K562 (cell line): Measurements from ENCODE around the gene CMTR1. TPM values are rescaled to one million over a fixed set of nuclear protein-coding genes. Genes with fewer than 3 reads are reported as not detected.

Source experiments
- ATAC-seq: fragments of 200-7000 bp; cut with Tn5 transposase; 3 replicates; pipeline ENCODE4 v1.9.1; 2020; ENCODE audit warnings: moderate library complexity
- BruUV-seq: library from RNA; stranded (reverse); fragments of 400-500 nt; replicated peaks from 2 replicates; lab custom pipeline; 2021; lab: Mats Ljungman, UMichigan
- CTCF ChIA-PET: fragments of 300-600 bp; formaldehyde crosslinking; extraction: SDS; loops from one replicate; lab custom pipeline; 2021; ENCODE audit warnings: low intra/inter-chr PET ratio; lab: Yijun Ruan, JAX
- POLR2A ChIA-PET: fragments of 300-600, 350-650 bp; sonication (Branson Sonifier 250); formaldehyde crosslinking; extraction: SDS; loops from one replicate; lab custom pipeline; 2021; ENCODE audit warnings: antibody characterized with exemption, inconsistent platforms; lab: Yijun Ruan, JAX
- DNase-seq, 4 experiments: peaks; one replicate each; pipeline versions ENCODE4 v3.0.0 to v3.0.0-alpha.2; 2011 to 2018; ENCODE audit warnings: low spot score in 3 of 4, mixed read lengths in 3 of 4; ENCODE audit errors: extremely low read depth in 1 of 4
- FAIRE-seq: peaks from 2 replicates; lab custom pipeline; 2011; peaks lifted over from hg19 to GRCh38; lab: Jason Lieb, UNC
- H2AFZ ChIP-seq: 2 replicates; pipeline ENCODE4 v1.6.0; 2011; ENCODE audit warnings: low read depth, low read length, control low read depth, inconsistent platforms
- H3K27ac ChIP-seq: fragments of 200-600 bp; 3 replicates; pipeline ENCODE4 v1.8.0; 2011; ENCODE audit warnings: low read depth, mild to moderate bottlenecking, control low read depth, inconsistent platforms, low read length, moderate library complexity, mixed read lengths; ENCODE audit errors: extremely low read depth
- H3K27me3 ChIP-seq, 2 experiments: fragments of 300-600 bp in 1 of 2; 2 replicates in 1 of 2; 3 replicates in 1 of 2; pipeline versions ENCODE4 v1.6.0 to v1.8.0; 2011; ENCODE audit warnings: inconsistent platforms in 2 of 2, low read length in 2 of 2, mild to moderate bottlenecking in 1 of 2, mixed read lengths in 1 of 2, moderate library complexity in 1 of 2; ENCODE audit not compliant: control insufficient read depth in 2 of 2, insufficient read depth in 2 of 2
- H3K36me3 ChIP-seq: fragments of 300-600 bp; 3 replicates; pipeline ENCODE4 v1.8.0; 2011; ENCODE audit warnings: mild to moderate bottlenecking, low read length, inconsistent platforms; ENCODE audit not compliant: control insufficient read depth, insufficient read depth
- H3K4me1 ChIP-seq, 2 experiments: fragments of 200-600 bp in 1 of 2; replicated peaks in 1 of 2; 2 replicates in 1 of 2; 3 replicates in 1 of 2; pipeline versions ENCODE4 v1.5.1 to v1.8.0; 2011; ENCODE audit warnings: inconsistent platforms in 2 of 2, low read length in 2 of 2, mild to moderate bottlenecking in 1 of 2, mixed read lengths in 1 of 2, moderate library complexity in 1 of 2; ENCODE audit not compliant: control insufficient read depth in 2 of 2, insufficient read depth in 2 of 2
- H3K4me2 ChIP-seq: 2 replicates; pipeline ENCODE4 v1.6.1; 2011; ENCODE audit warnings: low read length, control low read depth, inconsistent platforms, mixed read lengths; ENCODE audit not compliant: insufficient read depth
- H3K4me3 ChIP-seq: fragments of 200-600 bp; sonication (generic), shearing (Covaris generic); 2 replicates; pipeline ENCODE4 v1.5.1; 2016; ENCODE audit warnings: control low read depth, inconsistent platforms
- H3K79me2 ChIP-seq: fragments of 200-600 bp; 3 replicates; pipeline ENCODE4 v1.8.0; 2011; ENCODE audit warnings: low read length, inconsistent platforms; ENCODE audit not compliant: control insufficient read depth, insufficient read depth
- H3K9ac ChIP-seq, 2 experiments: 2 replicates each; pipeline versions ENCODE4 v1.6.0 to v1.6.1; 2011; ENCODE audit warnings: low read depth in 2 of 2, low read length in 2 of 2, control low read depth in 1 of 2, inconsistent platforms in 1 of 2, mild to moderate bottlenecking in 1 of 2, mixed read lengths in 1 of 2; ENCODE audit not compliant: insufficient read depth in 1 of 2
- H3K9me1 ChIP-seq: one replicate; pipeline ENCODE4 v1.6.0; 2011; ENCODE audit warnings: inconsistent platforms, mild to moderate bottlenecking, low read length, moderate library complexity; ENCODE audit not compliant: control insufficient read depth, insufficient read depth
- H3K9me3 ChIP-seq: replicated peaks from 2 replicates; pipeline ENCODE4 v1.5.1; 2011; ENCODE audit warnings: low read depth, low read length, inconsistent platforms; ENCODE audit not compliant: control insufficient read depth, insufficient read depth
- H4K20me1 ChIP-seq: replicated peaks from 2 replicates; pipeline ENCODE4 v1.6.1; 2011; ENCODE audit warnings: low read length, inconsistent platforms, mixed read lengths; ENCODE audit not compliant: control insufficient read depth, insufficient read depth
- CBX3 ChIP-seq, 2 experiments: IDR thresholded peaks; 1 replicate in 1 of 2; 2 replicates in 1 of 2; pipeline ENCODE4 v1.6.1; 2012; ENCODE audit warnings: inconsistent platforms in 2 of 2, low read length in 2 of 2, borderline replicate concordance in 1 of 2, control low read depth in 1 of 2
- CEBPG ChIP-seq, 3 experiments: fragments of 200-800 bp in 1 of 3; sonication (Bioruptor generic) in 1 of 3; sonication (generic) in 1 of 3; formaldehyde crosslinking in 1 of 3; IDR thresholded peaks in 2 of 3; conservative IDR thresholded peaks in 1 of 3; 2 replicates each; pipeline versions ENCODE4 v1.6.1 to v1.8.0; 2016 to 2022; ENCODE audit warnings: missing compliant biosample characterization in 2 of 3, missing genetic modification characterization in 2 of 3, mild to moderate bottlenecking in 1 of 3, missing genetic modification reagents in 1 of 3
- MCM3 ChIP-seq: fragments of 450-650 bp; IDR thresholded peaks from 2 replicates; pipeline ENCODE4 v1.6.1; 2016
- MEF2D ChIP-seq: conservative IDR thresholded peaks from 2 replicates; pipeline ENCODE4 v1.6.1; 2016; ENCODE audit warnings: low read depth, missing genetic modification characterization, missing compliant biosample characterization
- POLR2B ChIP-seq: fragments of 450-650 bp; IDR thresholded peaks from 2 replicates; pipeline ENCODE4 v1.6.1; 2018; ENCODE audit warnings: low read depth; ENCODE audit not compliant: partially characterized antibody
- SIRT6 ChIP-seq: IDR thresholded peaks from one replicate; pipeline ENCODE4 v1.6.1; 2012; ENCODE audit warnings: low read depth, mild to moderate bottlenecking, control low read depth, inconsistent platforms, low read length, moderate library complexity
- TARDBP ChIP-seq: fragments of 450-650 bp; IDR thresholded peaks from 2 replicates; pipeline ENCODE4 v1.6.1; 2016
- ZNF134 ChIP-seq: fragments of 250-450 bp; sonication (Bioruptor Pico); conservative IDR thresholded peaks from 2 replicates; pipeline ENCODE4 v1.4.0; 2020
- ZNF23 ChIP-seq: fragments of 250-450 bp; sonication (Bioruptor Pico); IDR thresholded peaks from 2 replicates; pipeline ENCODE4 v1.4.0; 2020; ENCODE audit warnings: mild to moderate bottlenecking
- WGBS: fragments of 100-300 bp; shearing (Covaris generic); methylation state at CpG from one replicate; pipeline ENCODE4 v1.1.6; 2016; ENCODE audit warnings: low coverage, mixed read lengths; ENCODE audit not compliant: insufficient coverage; ENCODE audit errors: missing lambda C conversion rate; 5-methylcytosine and 5-hydroxymethylcytosine counted together
- in situ Hi-C: fragments of 300-500 bp; cut with MboI; formaldehyde crosslinking; loops from 4 replicates; pipeline ENCODE4 v1.15.0; 2018; ENCODE audit warnings: inconsistent platforms, mixed read lengths
- intact Hi-C: fragments of 100-400 bp; cut with micrococcal nuclease; formaldehyde crosslinking; loops from 2 replicates; pipeline ENCODE4 v1.14.2; 2022
- polyA plus RNA-seq, 8 experiments: library from polyadenylated mRNA; depleted of rRNA in 4 of 8; stranded (reverse) in 5 of 8; unstranded in 3 of 8; fragments of >200 nt; fragmentation: Nextera tagmentation in 2 of 8; fragmentation: Illumina TruSeq in 1 of 8; extraction: Ambion mirVana in 2 of 8; extraction: Trizol in 1 of 8; gene quantifications; 2 replicates each; pipeline versions ENCODE4 v1.2.1 to v1.2.3, GENCODE V29; 2011 to 2014; ENCODE audit warnings: inconsistent platforms in 1 of 8, missing spikeins in 1 of 8
- total RNA-seq, 7 experiments: library from RNA; depleted of rRNA in 6 of 7; stranded (reverse); fragments of >200 nt in 6 of 7; fragmentation: Illumina TruSeq in 2 of 7; extraction: Trizol in 2 of 7; gene quantifications; 2 replicates each; pipeline versions ENCODE4 v1.2.1 to v1.2.3, GENCODE V29; 2011 to 2021; ENCODE audit warnings: low replicate concordance in 1 of 7
- TF ChIP-seq, protein P1 (sequence below), 2 experiments: fragments of 450-650 bp; conservative IDR thresholded peaks; 2 replicates each; pipeline ENCODE4 v1.6.1; 2017; ENCODE audit warnings: mild to moderate bottlenecking in 2 of 2, moderate library complexity in 2 of 2
- TF ChIP-seq, protein P2 (sequence below): fragments of 250-450 bp; sonication (Bioruptor Pico); IDR thresholded peaks from 2 replicates; pipeline ENCODE4 v1.5.0; 2021

The CMTR1 gene
- total and polyA plus RNA-seq, 9 of the 15 experiments (the other 6 are each of a cell fraction or from before 2014, with no cell fraction given) = 2.9 to 63.5 (median 49.5) TPM

DNA sequence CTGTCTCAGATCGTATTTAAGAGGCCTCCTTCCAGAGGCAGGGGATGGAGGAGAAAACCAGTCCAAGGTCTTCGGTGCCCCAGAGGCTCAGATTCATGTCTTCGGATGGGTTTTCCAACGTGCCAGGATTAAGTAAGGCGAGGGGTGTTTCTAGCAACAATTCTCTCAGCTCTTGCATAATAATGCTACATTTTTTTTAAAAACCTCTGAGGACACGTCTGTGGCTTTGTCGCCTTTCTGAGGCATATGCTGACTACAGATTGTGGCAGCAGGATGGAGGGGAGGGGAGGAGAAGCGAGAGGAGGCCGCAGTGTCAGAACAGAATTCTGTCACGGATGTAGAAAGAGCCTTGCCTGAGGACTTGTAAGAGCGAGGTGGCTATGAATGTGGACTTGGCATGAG, 84.4 kb downstream of the CMTR1 start (continued):
- TF ChIP-seq POLR2B = no peak
- TF ChIP-seq CBX3 (IDR thresholded peaks at IDR 0.05; ENCODE audit: borderline replicate concordance in 1 of 2, low read length in 2 of 2) = no peak
- TF ChIP-seq CEBPG (CRISPR knock-in tag; IDR thresholded peaks at IDR 0.05) = peak; percentile 37; the same call in 1 of the 2 replicates
- peak; percentile 47 to 51 for TF ChIP-seq CEBPG (tag; conservative IDR thresholded peaks at IDR 0.05 in 1 of 2, IDR thresholded peaks at IDR 0.05 in 1 of 2)
- TF ChIP-seq SIRT6 = no peak

DNA sequence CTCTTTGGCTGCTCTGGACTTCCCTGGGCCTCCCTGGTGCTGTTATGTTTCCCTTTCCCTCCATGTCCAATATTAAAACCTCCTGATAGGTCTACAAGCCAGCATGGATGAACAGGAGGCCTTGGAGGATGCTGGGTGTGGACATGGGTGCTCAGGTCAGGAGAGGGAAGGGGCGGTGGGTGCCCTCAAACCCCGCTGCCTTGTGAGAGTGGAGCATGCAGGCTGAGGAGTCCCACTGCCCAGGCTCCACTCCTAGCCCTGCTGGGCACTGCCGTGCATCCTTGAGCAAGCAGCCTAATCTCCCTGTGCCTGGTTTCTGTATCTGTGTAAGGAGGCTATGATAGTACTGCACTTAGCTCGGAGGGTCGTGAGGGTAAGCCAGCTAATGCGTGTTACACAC, 85.1 kb downstream of the CMTR1 start:
- ATAC-seq = no peak
- H3K79me2 ChIP-seq = no peaks in the 10 kb centered on the region
- no peaks in the 10 kb centered on the region for H3K36me3 ChIP-seq
- H4K20me1 ChIP-seq = peaks cover 6% of the 10 kb centered on the region; the same call in 1 of the 2 replicates
- 2% methylated on average over 6 of the region's 6 CpGs for WGBS
- intact Hi-C loops (no loop called here), in situ Hi-C loops (no loop called here)
- no peak for FAIRE-seq
- no peaks in the 10 kb centered on the region for H3K9me1 ChIP-seq
- POLR2A ChIA-PET = interaction anchor here (1.0 kb wide), 1 partner anchor 10 kb away, joined by 4 read pairs; no protein-coding TSS in a partner anchor
- no peak overlapping the region for H3K27ac ChIP-seq
- no peak overlapping the region for H3K4me3 ChIP-seq
- no peak for DNase-seq
- CTCF ChIA-PET = no interaction called here
- TF ChIP-seq, protein P1, sequence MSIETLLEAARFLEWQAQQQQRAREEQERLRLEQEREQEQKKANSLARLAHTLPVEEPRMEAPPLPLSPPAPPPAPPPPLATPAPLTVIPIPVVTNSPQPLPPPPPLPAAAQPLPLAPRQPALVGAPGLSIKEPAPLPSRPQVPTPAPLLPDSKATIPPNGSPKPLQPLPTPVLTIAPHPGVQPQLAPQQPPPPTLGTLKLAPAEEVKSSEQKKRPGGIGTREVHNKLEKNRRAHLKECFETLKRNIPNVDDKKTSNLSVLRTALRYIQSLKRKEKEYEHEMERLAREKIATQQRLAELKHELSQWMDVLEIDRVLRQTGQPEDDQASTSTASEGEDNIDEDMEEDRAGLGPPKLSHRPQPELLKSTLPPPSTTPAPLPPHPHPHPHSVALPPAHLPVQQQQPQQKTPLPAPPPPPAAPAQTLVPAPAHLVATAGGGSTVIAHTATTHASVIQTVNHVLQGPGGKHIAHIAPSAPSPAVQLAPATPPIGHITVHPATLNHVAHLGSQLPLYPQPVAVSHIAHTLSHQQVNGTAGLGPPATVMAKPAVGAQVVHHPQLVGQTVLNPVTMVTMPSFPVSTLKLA (conservative IDR thresholded peaks at IDR 0.05) = no peak
- TF ChIP-seq MCM3 (no peak), ZNF23 (CRISPR knock-in tag) (no peak), ZNF134 (CRISPR knock-in tag) (no peak), MEF2D (no peak), TARDBP (no peak)
- TF ChIP-seq, protein P2, sequence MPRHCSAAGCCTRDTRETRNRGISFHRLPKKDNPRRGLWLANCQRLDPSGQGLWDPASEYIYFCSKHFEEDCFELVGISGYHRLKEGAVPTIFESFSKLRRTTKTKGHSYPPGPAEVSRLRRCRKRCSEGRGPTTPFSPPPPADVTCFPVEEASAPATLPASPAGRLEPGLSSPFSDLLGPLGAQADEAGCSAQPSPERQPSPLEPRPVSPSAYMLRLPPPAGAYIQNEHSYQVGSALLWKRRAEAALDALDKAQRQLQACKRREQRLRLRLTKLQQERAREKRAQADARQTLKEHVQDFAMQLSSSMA (CRISPR knock-in tag) = no peak
- H3K4me1 ChIP-seq = peaks cover 0 to 3% of the 10 kb centered on the region in 2 experiments; a peak in 1 of 5 replicates
- BruUV-seq = no TSS peak
- no peak overlapping the region for H3K9ac ChIP-seq
- peaks cover 58 to 94% of the 10 kb centered on the region in 2 experiments for H3K27me3 ChIP-seq
- no peaks in the 10 kb centered on the region for H3K9me3 ChIP-seq
- H2AFZ ChIP-seq = no peak overlapping the region
- H3K4me2 ChIP-seq = no peak overlapping the region
